AG09319 (cell line): ENCODE results near the gene OTOGL.

Experiments
- DNase-seq: peaks from one replicate; pipeline ENCODE4 v3.0.0-alpha.2; 2010; ENCODE audit warnings: low read depth; ENCODE audit errors: extremely low read depth
- TF ChIP-seq, protein P1 (sequence below): IDR thresholded peaks from 2 replicates; pipeline ENCODE4 v1.5.1; 2011; ENCODE audit warnings: low read depth, mild to moderate bottlenecking, inconsistent platforms, low read length, moderate library complexity

Gene OTOGL

GRCh38 chr12:80353254-80353653 is 253.9 kb downstream of the OTOGL start:
- DNase-seq: peak; percentile 1
- TF ChIP-seq, protein P1, sequence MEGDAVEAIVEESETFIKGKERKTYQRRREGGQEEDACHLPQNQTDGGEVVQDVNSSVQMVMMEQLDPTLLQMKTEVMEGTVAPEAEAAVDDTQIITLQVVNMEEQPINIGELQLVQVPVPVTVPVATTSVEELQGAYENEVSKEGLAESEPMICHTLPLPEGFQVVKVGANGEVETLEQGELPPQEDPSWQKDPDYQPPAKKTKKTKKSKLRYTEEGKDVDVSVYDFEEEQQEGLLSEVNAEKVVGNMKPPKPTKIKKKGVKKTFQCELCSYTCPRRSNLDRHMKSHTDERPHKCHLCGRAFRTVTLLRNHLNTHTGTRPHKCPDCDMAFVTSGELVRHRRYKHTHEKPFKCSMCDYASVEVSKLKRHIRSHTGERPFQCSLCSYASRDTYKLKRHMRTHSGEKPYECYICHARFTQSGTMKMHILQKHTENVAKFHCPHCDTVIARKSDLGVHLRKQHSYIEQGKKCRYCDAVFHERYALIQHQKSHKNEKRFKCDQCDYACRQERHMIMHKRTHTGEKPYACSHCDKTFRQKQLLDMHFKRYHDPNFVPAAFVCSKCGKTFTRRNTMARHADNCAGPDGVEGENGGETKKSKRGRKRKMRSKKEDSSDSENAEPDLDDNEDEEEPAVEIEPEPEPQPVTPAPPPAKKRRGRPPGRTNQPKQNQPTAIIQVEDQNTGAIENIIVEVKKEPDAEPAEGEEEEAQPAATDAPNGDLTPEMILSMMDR: no peak

- TF ChIP-seq, protein P1: no peak
- no peak for DNase-seq
Measured at GRCh38 chr12:80356097-80356496, 256.8 kb downstream of the OTOGL start.

DNA sequence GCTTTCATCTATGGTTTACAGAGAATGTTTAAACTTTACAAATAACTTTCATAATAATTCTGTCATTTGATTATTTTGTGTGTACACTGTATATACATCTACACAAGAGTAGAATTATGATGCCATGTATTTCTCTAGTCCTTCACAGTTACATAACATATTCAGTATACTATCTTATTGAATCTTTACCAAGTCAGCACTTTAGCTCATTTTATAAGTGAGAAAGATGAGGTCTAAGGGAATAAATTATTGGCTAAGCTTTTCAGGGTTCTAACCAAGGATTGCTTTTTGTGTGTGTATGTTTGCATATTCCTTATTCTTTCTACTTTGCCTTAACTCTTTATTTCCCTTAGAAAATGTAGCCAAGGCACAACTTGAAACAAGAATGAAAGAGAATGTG is 260.4 kb downstream of the OTOGL start:
- TF ChIP-seq, protein P1: no peak
- DNase-seq: no peak

GRCh38 chr12:80364056-80364455 is 264.7 kb downstream of the OTOGL start:
- DNase-seq: no peak
- TF ChIP-seq, protein P1: no peak

- TF ChIP-seq, protein P1: no peak
- DNase-seq: no peak
Measured at GRCh38 chr12:80373666-80374065, 274.3 kb downstream of the OTOGL start.

DNA sequence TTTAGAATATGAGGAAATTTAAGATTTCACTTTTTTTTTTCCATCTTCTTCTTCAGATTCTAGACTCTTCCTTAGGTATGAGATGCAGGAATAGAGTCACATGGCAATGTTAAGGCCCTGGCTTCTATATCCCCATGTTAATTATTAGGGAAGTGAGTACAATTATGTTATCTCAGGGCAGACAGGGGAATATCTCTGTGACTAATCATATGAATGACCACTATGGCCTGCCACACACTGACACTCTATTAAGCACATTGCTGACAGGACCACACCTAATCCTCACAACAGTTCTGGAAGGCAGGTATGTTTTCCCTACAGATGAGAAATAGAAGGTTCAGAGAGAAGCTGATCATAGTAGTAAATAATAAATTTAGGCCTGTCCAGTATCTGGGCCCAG is 275.3 kb downstream of the OTOGL start:
- DNase-seq: no peak
- TF ChIP-seq, protein P1: no peak

GRCh38 chr12:80377140-80377794 is 277.9 kb downstream of the OTOGL start:
- DNase-seq: no peak
- TF ChIP-seq, protein P1: no peak
